Sigmoid colon (tissue), 4 donors: ENCODE measurements around the gene CCDC178.

Experiments
- POLR2AphosphoS5 ChIP-seq, 4 donors: sonication (generic); formaldehyde crosslinking; IDR thresholded peaks; one replicate each; pipeline ENCODE4 v1.6.1; 2017; ENCODE audit warnings: antibody characterized with exemption in 4 of 4
- TF ChIP-seq, protein P1 (sequence below), 4 experiments: fragments of 450-650 bp in 3 of 4; fragments of 200-600 bp in 1 of 4; IDR thresholded peaks; one replicate each; pipeline ENCODE4 v1.5.1; 2016 to 2019; ENCODE audit warnings: antibody characterized with exemption in 4 of 4, mild to moderate bottlenecking in 3 of 4, moderate library complexity in 2 of 4

DNA sequence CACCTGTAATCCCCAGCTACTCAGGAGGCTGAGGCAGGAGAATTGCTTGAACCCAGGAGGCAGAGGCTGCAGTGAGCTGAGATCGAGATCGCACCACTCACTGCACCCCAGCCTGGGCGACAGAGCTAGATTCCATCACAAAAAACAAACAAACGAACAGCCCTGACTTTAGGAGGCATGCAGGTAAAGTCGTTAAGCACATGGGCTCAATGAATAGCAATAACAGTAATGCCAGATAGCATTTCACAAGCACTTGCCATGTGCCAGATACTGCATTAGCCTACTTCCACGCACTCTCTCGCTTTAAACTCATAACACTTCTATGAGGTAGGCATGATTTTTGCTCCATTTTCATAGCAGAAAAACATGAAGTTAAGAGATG, 532.1 kb downstream of the CCDC178 start:
- TF ChIP-seq, protein P1, sequence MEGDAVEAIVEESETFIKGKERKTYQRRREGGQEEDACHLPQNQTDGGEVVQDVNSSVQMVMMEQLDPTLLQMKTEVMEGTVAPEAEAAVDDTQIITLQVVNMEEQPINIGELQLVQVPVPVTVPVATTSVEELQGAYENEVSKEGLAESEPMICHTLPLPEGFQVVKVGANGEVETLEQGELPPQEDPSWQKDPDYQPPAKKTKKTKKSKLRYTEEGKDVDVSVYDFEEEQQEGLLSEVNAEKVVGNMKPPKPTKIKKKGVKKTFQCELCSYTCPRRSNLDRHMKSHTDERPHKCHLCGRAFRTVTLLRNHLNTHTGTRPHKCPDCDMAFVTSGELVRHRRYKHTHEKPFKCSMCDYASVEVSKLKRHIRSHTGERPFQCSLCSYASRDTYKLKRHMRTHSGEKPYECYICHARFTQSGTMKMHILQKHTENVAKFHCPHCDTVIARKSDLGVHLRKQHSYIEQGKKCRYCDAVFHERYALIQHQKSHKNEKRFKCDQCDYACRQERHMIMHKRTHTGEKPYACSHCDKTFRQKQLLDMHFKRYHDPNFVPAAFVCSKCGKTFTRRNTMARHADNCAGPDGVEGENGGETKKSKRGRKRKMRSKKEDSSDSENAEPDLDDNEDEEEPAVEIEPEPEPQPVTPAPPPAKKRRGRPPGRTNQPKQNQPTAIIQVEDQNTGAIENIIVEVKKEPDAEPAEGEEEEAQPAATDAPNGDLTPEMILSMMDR (IDR thresholded peaks at IDR 0.05): no peak
- no peak for TF ChIP-seq POLR2AphosphoS5 (IDR thresholded peaks at IDR 0.05)
